Dendritic cell treated with granulocyte-macrophage colony-stimulating factor and Interleukin-4, amounts not matched to agents 40 ng/mL and 50 ng/mL, for 4 days (primary cell): ENCODE data around the gene CDK5R2.

Experiments
- H3K27ac Mint-ChIP-seq: one replicate; pipeline ENCODE4 v1.8.0; 2022; ENCODE audit warnings: mild to moderate bottlenecking, mixed read lengths
- H3K27me3 Mint-ChIP-seq: one replicate; pipeline ENCODE4 v1.8.0; 2022; ENCODE audit warnings: mild to moderate bottlenecking, mixed read lengths
- H3K36me3 Mint-ChIP-seq: one replicate; pipeline ENCODE4 v1.8.0; 2022; ENCODE audit warnings: low read depth, mixed read lengths
- H3K4me1 Mint-ChIP-seq: one replicate; pipeline ENCODE4 v1.8.0; 2022; ENCODE audit warnings: low read depth, mixed read lengths
- H3K4me3 Mint-ChIP-seq: one replicate; pipeline ENCODE4 v1.8.0; 2022; ENCODE audit warnings: mild to moderate bottlenecking, moderate library complexity, mixed read lengths
- H3K9me3 Mint-ChIP-seq: one replicate; pipeline ENCODE4 v1.8.0; 2022; ENCODE audit warnings: mixed read lengths
- intact Hi-C: fragments of 100-400 bp; cut with micrococcal nuclease; formaldehyde crosslinking; loops from one replicate; pipeline ENCODE4 v1.15.0; 2022

Gene CDK5R2

GRCh38 chr2:218956039-218956438 lies 3.4 kb upstream of the CDK5R2 start:
- no peaks in the 10 kb centered on the region for H3K36me3 Mint-ChIP-seq
- H3K27ac Mint-ChIP-seq: no peak overlapping the region
- H3K4me1 Mint-ChIP-seq: peaks cover 11% of the 10 kb centered on the region
- H3K9me3 Mint-ChIP-seq: no peaks in the 10 kb centered on the region
- H3K27me3 Mint-ChIP-seq: peaks cover 77% of the 10 kb centered on the region
- intact Hi-C loops: no loop called here
- no peak overlapping the region for H3K4me3 Mint-ChIP-seq

DNA sequence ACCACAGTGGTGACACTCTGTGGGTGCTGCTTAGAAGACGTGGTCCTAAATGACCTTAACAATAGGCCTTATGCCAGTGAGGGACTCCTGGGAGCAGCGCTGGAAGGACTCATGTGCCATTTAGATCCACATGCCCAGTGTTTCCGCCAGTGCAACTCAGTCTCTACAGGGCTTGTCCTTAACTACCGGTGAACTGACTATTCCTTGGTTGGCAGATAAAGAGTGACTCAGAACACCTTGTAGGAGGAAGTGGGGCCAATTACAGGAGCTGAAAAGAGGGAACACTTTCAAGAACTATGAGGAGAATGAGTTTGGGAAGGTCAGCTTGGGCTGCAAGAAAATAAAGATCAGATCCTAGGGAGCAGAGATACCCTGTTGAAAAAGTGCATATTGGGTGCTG lies 1.8 kb upstream of the CDK5R2 start:
- Mint-ChIP-seq H3K27ac (no peak overlapping the region), H3K4me1 (peaks cover 17% of the 10 kb centered on the region), H3K4me3 (no peak overlapping the region), H3K9me3 (no peaks in the 10 kb centered on the region), H3K27me3 (peaks cover 88% of the 10 kb centered on the region), H3K36me3 (no peaks in the 10 kb centered on the region)
- intact Hi-C loops: no loop called here

GRCh38 chr2:218958276-218958675 lies 1.2 kb upstream of the CDK5R2 start:
- no peak overlapping the region for H3K4me3 Mint-ChIP-seq
- peaks cover 20% of the 10 kb centered on the region for H3K4me1 Mint-ChIP-seq
- peaks cover 90% of the 10 kb centered on the region for H3K27me3 Mint-ChIP-seq
- no peak overlapping the region for H3K27ac Mint-ChIP-seq
- intact Hi-C loops: no loop called here
- no peaks in the 10 kb centered on the region for H3K36me3 Mint-ChIP-seq
- H3K9me3 Mint-ChIP-seq: no peaks in the 10 kb centered on the region

- no peak overlapping the region for H3K27ac Mint-ChIP-seq
- H3K4me3 Mint-ChIP-seq: no peak overlapping the region
- H3K9me3 Mint-ChIP-seq: no peaks in the 10 kb centered on the region
- no peaks in the 10 kb centered on the region for H3K36me3 Mint-ChIP-seq
- H3K27me3 Mint-ChIP-seq: peaks cover 91% of the 10 kb centered on the region
- H3K4me1 Mint-ChIP-seq: peaks cover 25% of the 10 kb centered on the region
- intact Hi-C loops: no loop called here
These were observed 369 bp downstream of the CDK5R2 start for GRCh38 chr2:218959761-218960308.

- Mint-ChIP-seq H3K36me3 (no peaks in the 10 kb centered on the region), H3K4me3 (no peak overlapping the region)
These were observed 1.1 kb downstream of the CDK5R2 start for GRCh38 chr2:218960309-218961165.

GRCh38 chr2:218961229-218961628 lies 1.8 kb downstream of the CDK5R2 start:
- H3K4me3 Mint-ChIP-seq: no peak overlapping the region
- H3K27ac Mint-ChIP-seq: no peak overlapping the region
- H3K27me3 Mint-ChIP-seq: peaks cover 87% of the 10 kb centered on the region
- no peaks in the 10 kb centered on the region for H3K36me3 Mint-ChIP-seq
- no peaks in the 10 kb centered on the region for H3K9me3 Mint-ChIP-seq
- H3K4me1 Mint-ChIP-seq: peaks cover 25% of the 10 kb centered on the region
- intact Hi-C loops: no loop called here

More at GRCh38 chr2:218960309-218961165, 1.1 kb downstream of the CDK5R2 start:
- Mint-ChIP-seq H3K27me3 (peaks cover 89% of the 10 kb centered on the region), H3K4me1 (peaks cover 25% of the 10 kb centered on the region), H3K9me3 (no peaks in the 10 kb centered on the region), H3K27ac (no peak overlapping the region)
- intact Hi-C loops: no loop called here

GRCh38 chr2:218961651-218962570 lies 2.4 kb downstream of the CDK5R2 start:
- H3K4me3 Mint-ChIP-seq: no peak overlapping the region

DNA sequence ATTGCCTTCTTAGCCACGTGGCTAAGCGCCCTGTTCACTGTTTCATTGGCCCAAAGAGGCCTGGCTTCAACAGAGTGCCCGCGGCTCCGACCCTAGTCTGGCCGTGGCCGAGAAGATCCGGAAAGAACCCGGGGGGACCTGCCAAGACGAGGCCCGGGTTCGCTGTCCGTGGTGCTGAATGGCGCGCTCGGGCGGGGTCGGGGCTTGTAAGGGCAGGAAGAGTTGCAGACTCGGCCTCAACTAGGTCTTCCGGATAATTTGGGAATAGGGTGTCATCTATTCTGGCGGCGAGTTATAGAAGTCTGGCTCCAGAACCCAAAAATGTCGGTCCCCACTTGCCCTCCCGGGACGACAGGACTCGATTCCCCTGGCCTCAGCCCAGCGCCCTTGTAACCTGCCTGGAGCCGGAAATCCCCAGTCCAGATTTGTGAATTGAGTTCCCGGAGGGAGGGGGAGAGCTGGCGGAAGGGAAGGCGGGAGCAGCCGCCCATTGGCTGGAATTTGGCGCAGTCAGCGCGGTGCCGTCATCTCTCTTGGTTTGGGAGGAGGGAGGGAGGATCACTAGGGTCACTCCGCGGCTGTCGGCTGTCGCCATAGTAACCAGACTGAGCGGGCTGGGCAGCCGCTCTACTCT lies 3.5 kb downstream of the CDK5R2 start:
- H3K27ac Mint-ChIP-seq: no peak overlapping the region
- no peak overlapping the region for H3K4me3 Mint-ChIP-seq
- peaks cover 81% of the 10 kb centered on the region for H3K27me3 Mint-ChIP-seq
- intact Hi-C loops: no loop called here
- no peaks in the 10 kb centered on the region for H3K9me3 Mint-ChIP-seq
- no peaks in the 10 kb centered on the region for H3K36me3 Mint-ChIP-seq
- H3K4me1 Mint-ChIP-seq: peaks cover 25% of the 10 kb centered on the region

More at GRCh38 chr2:218961651-218962570, 2.4 kb downstream of the CDK5R2 start:
- Mint-ChIP-seq H3K9me3 (no peaks in the 10 kb centered on the region), H3K27ac (no peak overlapping the region), H3K4me1 (peaks cover 25% of the 10 kb centered on the region), H3K36me3 (no peaks in the 10 kb centered on the region), H3K27me3 (peaks cover 85% of the 10 kb centered on the region)
- intact Hi-C loops: no loop called here

GRCh38 chr2:218963601-218964000 lies 4.1 kb downstream of the CDK5R2 start:
- Mint-ChIP-seq H3K9me3 (no peaks in the 10 kb centered on the region), H3K4me3 (no peak overlapping the region), H3K27me3 (peaks cover 76% of the 10 kb centered on the region), H3K4me1 (peaks cover 25% of the 10 kb centered on the region), H3K27ac (no peak overlapping the region), H3K36me3 (no peaks in the 10 kb centered on the region)
- intact Hi-C loops: no loop called here

- H3K4me1 Mint-ChIP-seq: peaks cover 23% of the 10 kb centered on the region
- intact Hi-C loops: no loop called here
- H3K27ac Mint-ChIP-seq: no peak overlapping the region
- H3K36me3 Mint-ChIP-seq: no peaks in the 10 kb centered on the region
- H3K9me3 Mint-ChIP-seq: no peaks in the 10 kb centered on the region
- H3K4me3 Mint-ChIP-seq: no peak overlapping the region
- peaks cover 76% of the 10 kb centered on the region for H3K27me3 Mint-ChIP-seq
These were observed 4.7 kb downstream of the CDK5R2 start for GRCh38 chr2:218964041-218964771.

GRCh38 chr2:218970894-218971293 lies 11.4 kb downstream of the CDK5R2 start:
- peaks cover 69% of the 10 kb centered on the region for H3K27me3 Mint-ChIP-seq

DNA sequence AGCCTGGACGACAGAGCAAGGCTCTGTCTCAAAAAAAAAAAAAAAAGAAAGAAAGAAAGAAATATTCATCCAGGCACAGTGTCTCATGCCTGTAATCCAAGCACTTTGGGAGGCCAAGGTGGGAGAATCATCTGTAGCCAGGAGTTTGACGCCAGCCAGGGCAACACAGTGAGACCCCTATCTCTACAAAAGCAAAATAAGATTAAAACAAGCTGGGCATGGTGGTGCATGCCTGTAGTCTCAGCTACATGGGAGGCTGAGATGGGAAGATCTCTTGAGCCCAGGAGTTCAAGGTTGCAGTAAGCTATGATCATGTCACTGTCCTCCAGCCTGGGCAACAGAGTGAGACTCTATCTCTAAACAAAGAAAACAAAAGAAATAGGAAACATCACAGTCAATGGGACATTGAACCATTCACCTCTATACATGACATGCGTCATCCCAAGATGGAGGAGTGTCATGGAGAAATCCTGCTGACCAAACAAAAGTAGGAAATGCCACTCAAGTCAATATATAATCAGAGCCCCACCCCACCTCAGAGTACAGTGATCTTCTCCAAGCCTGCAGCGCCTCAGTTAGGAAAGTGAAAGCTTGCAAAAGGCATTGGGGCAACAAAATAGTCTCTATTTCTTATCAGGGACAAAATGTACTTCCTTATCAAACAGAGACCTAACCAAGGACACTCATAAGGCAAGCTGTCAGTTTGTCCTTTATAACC lies 15.8 kb downstream of the CDK5R2 start:
- peaks cover 79% of the 10 kb centered on the region for H3K27me3 Mint-ChIP-seq

More at GRCh38 chr2:218970894-218971293, 11.4 kb downstream of the CDK5R2 start:
- Mint-ChIP-seq H3K4me1 (peaks cover 5% of the 10 kb centered on the region), H3K36me3 (no peaks in the 10 kb centered on the region), H3K9me3 (no peaks in the 10 kb centered on the region), H3K27ac (no peak overlapping the region), H3K4me3 (no peak overlapping the region)
- intact Hi-C loops: no loop called here

More for the DNA sequence above, 15.8 kb downstream of the CDK5R2 start:
- Mint-ChIP-seq H3K4me3 (no peak overlapping the region), H3K4me1 (peaks cover 11% of the 10 kb centered on the region), H3K36me3 (no peaks in the 10 kb centered on the region), H3K9me3 (no peaks in the 10 kb centered on the region), H3K27ac (no peak overlapping the region)
- intact Hi-C loops: no loop called here
